ENCODE measurements around the gene AP5Z1. TPM values are rescaled to one million over a fixed set of nuclear protein-coding genes. Genes with fewer than 3 reads are reported as not detected.

Gene AP5Z1
- total RNA-seq, 1 donor: 40.2 TPM

GRCh38 chr7:4772306-4772705 is 3.1 kb upstream of the AP5Z1 start:
- no peak overlapping the region for H3K4me3 ChIP-seq (ENCODE audit: low read depth, low read length)
- TF ChIP-seq CTCF (IDR thresholded peaks at IDR 0.05; ENCODE audit: insufficient read depth, low read depth, low read length): no peak
- no peak for DNase-seq (ENCODE audit: low read depth)

- TF ChIP-seq CTCF (IDR thresholded peaks at IDR 0.05; ENCODE audit: insufficient read depth, low read depth, low read length): no peak
- no peak overlapping the region for H3K4me3 ChIP-seq (ENCODE audit: low read depth, low read length)
- no peak for DNase-seq (ENCODE audit: low read depth)
Observed at GRCh38 chr7:4774007-4774406, 1.4 kb upstream of the AP5Z1 start.

- no peak for TF ChIP-seq CTCF (IDR thresholded peaks at IDR 0.05; ENCODE audit: insufficient read depth, low read depth, low read length)
Observed at GRCh38 chr7:4774658-4775249, 669 bp upstream of the AP5Z1 start.

GRCh38 chr7:4775848-4776623 is 613 bp downstream of the AP5Z1 start:
- H3K4me3 ChIP-seq (ENCODE audit: low read depth, low read length): peak overlapping the region; percentile 97
- TF ChIP-seq CTCF (IDR thresholded peaks at IDR 0.05; ENCODE audit: insufficient read depth, low read depth, low read length): no peak
- peak; percentile 68 for DNase-seq (ENCODE audit: low read depth)

More at GRCh38 chr7:4774658-4775249, 669 bp upstream of the AP5Z1 start:
- H3K4me3 ChIP-seq (ENCODE audit: low read depth, low read length): peak overlapping the region; percentile 97
- peak; percentile 84 for DNase-seq (ENCODE audit: low read depth)

- DNase-seq (ENCODE audit: low read depth): no peak
- H3K4me3 ChIP-seq (ENCODE audit: low read depth, low read length): no peak overlapping the region
- TF ChIP-seq CTCF (IDR thresholded peaks at IDR 0.05; ENCODE audit: insufficient read depth, low read depth, low read length): no peak
Observed at GRCh38 chr7:4779118-4779517, 3.7 kb downstream of the AP5Z1 start.

GRCh38 chr7:4781366-4782069 is 6.1 kb downstream of the AP5Z1 start:
- no peak for DNase-seq (ENCODE audit: low read depth)
- TF ChIP-seq CTCF (IDR thresholded peaks at IDR 0.05; ENCODE audit: insufficient read depth, low read depth, low read length): no peak
- H3K4me3 ChIP-seq (ENCODE audit: low read depth, low read length): no peak overlapping the region
